NCI-H187 treated with DMSO at 0.1 percent for 48 hours (cell line): ENCODE data around the gene POLE4.

ENCODE experiments used
- DNase-seq: peaks from one replicate; lab custom pipeline; 2025; lab: John Stamatoyannopoulos, UW

POLE4 gene

DNA sequence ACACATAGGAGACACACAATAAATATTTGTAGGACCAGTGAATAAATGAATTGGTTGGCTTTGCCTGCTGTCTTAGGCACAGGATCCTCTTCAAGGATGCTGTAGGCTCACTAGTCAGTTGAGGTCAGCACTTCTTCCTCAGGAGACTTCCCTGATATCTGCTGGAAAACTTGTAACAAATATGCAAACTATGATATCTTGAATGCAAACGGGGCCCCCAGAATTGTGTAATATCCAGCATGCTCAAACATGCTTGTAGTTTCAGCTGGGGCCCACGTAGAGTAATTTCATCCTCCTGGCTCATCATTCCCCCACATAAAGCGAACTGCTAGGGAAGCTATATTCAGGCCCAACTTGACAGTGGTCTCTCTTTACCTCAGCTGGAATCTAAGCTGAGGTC is 43.6 kb downstream of the POLE4 start:
- DNase-seq, result no peak

- DNase-seq, result no peak
These were observed 44.8 kb downstream of the POLE4 start for GRCh38 chr2:75003276-75003675.

DNA sequence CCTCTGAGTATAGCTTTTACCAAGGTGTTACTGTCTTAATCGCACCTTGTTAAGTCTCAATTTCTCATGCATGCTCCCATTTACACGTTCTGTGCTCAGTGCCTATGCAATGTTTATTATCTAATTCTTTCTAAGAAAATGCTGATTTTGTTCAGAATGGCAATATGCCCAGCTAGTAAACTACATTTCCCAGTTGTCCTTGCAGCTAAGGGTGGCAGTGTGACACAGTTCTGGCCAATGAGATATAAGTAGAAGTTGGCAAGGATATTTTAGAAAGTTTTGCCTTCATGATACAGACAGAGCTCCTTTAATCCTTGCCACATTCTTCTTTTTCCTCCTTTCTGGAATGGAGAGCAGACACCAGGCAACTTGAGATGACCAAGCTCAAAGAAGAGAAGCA is 45.3 kb downstream of the POLE4 start:
- no peak for DNase-seq

- no peak for DNase-seq
These were observed 47.6 kb downstream of the POLE4 start for GRCh38 chr2:75006041-75006440.

- DNase-seq, result no peak
These were observed 48.6 kb downstream of the POLE4 start for GRCh38 chr2:75007061-75007460.

DNA sequence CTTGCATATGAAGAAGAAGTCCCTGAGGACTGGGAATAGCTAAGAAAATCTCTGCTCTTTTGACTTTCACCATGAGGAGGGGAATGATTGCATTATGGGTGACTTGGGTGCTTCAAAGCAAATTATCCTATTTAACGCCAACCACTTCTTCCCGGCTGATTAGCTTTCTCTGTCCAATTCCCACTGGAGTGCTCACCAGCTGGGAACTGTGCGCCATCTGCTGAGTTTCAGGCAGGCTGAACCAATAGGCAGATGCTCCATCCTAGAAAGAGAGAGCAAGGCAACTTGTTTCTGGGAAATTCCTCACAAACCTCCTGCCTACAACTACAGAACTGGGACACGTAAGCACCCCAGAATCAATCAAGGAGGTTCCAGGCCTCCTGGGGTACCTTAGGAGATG is 49.4 kb downstream of the POLE4 start:
- peak; percentile 67 for DNase-seq

DNA sequence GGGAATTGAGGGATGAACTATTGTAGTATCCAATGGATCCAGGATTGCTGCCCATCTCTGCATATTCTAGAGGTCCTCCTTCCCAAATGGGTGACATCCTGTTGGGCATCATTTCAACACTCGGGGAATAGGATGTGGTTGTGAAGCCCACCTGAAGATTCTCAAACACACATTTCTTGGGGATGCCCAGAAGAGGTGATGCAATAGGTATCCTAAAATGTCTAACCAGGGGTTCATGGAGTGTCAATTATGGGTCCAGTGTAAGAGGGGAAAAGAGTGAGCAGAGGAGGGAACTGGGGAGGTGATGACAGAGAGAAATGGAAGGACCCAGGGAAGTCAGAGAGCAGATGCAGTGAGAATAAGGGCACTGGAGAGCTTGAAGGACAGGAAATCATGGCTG is 52.1 kb downstream of the POLE4 start:
- DNase-seq, result no peak

DNA sequence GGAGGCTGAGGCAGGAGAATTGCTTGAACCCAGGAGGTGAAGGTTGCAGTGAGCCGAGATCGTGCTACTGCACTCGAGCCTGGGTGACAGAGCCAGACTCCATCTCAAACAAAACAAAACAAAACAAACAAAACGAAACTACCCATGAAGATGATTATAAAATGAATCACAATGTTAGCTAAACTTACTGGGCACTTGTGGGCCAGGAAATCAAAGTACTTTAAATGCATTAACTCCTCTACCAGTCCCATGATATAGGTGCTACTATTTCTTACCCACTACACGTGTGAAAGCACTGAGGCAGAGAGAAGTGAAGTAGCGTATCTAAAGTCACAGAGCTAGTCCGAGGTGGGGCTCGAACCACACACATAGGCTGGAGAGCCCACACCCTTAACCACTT is 53.6 kb downstream of the POLE4 start:
- no peak for DNase-seq

DNA sequence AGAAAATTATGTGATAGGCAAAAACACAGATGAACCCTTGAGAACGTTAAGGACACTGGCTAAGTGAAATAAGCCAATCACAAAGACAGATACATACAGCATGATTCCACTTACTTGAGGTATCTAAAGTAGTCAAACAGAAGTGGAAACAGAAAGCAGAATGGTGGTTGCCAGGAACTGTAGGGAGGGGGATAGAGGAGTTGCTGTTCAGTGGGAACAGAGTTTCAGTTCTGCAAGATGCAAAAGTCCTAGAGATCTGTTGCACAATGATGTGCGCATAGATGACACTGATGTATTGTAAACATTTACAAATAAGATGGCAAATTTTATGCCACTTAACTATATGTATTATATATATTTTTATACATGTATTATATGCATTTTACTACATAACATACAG is 59.7 kb downstream of the POLE4 start:
- no peak for DNase-seq
